ENCODE results near the gene SBNO2. TPM values are rescaled to one million over a fixed set of nuclear protein-coding genes. Genes with fewer than 3 reads are reported as not detected.

The SBNO2 gene
- polyA plus RNA-seq, 1 experiment, result 9.9 TPM

GRCh38 chr19:1084024-1084868 is 89.8 kb downstream of the SBNO2 start:
- CTCF ChIA-PET, result interaction anchor here (1.0 kb wide), 1 partner anchor 9 kb away, joined by 3 read pairs; no protein-coding TSS in a partner anchor
- POLR2A ChIA-PET, result interaction anchor here (1.1 to 3.2 kb wide), 3 partner anchors 9 to 20 kb away, joined by 3 to 10 read pairs (median 4); partner anchors contain the start of gene GPX4

GRCh38 chr19:1082928-1083816 is 90.9 kb downstream of the SBNO2 start:
- CTCF ChIA-PET, result interaction anchor here (0.6 to 1.0 kb wide), 2 partner anchors 8 to 19 kb away, joined by 3 to 4 read pairs; no protein-coding TSS in a partner anchor
- H3K4me3 ChIP-seq (ENCODE audit: low read depth, low read length), result no peak overlapping the region

More at GRCh38 chr19:1084024-1084868, 89.8 kb downstream of the SBNO2 start:
- Histone ChIP-seq H3K9me3 (ENCODE audit: control insufficient read depth, insufficient read depth, low read length) (peaks cover 25% of the 10 kb centered on the region; the same call in 1 of the 2 replicates), H3K4me3 (ENCODE audit: low read depth, low read length) (no peak overlapping the region), H3K27ac (ENCODE audit: low read depth, low read length) (no peak overlapping the region), H3K27me3 (ENCODE audit: control insufficient read depth, insufficient read depth, low read length) (no peaks in the 10 kb centered on the region)
- TF ChIP-seq CTCF (IDR thresholded peaks at IDR 0.05; ENCODE audit: low read depth, low read length), result no peak
- no peak for DNase-seq (ENCODE audit: low read depth, low spot score)

GRCh38 chr19:1082165-1082927 is 91.7 kb downstream of the SBNO2 start:
- ChIA-PET CTCF (no interaction called here), POLR2A (interaction anchor here (0.8 to 1.0 kb wide), 4 partner anchors 22 to 43 kb away, joined by 3 to 5 read pairs (median 4); partner anchors contain the start of gene ABCA7)
- Histone ChIP-seq H3K9me3 (ENCODE audit: control insufficient read depth, insufficient read depth, low read length) (peaks cover 25% of the 10 kb centered on the region; the same call in 1 of the 2 replicates), H3K4me3 (ENCODE audit: low read depth, low read length) (no peak overlapping the region), H3K27me3 (ENCODE audit: control insufficient read depth, insufficient read depth, low read length) (no peaks in the 10 kb centered on the region), H3K27ac (ENCODE audit: low read depth, low read length) (no peak overlapping the region)
- no peak for DNase-seq (ENCODE audit: low read depth, low spot score)
- TF ChIP-seq CTCF (IDR thresholded peaks at IDR 0.05; ENCODE audit: low read depth, low read length), result no peak

More at GRCh38 chr19:1082928-1083816, 90.9 kb downstream of the SBNO2 start:
- Histone ChIP-seq H3K27me3 (ENCODE audit: control insufficient read depth, insufficient read depth, low read length) (no peaks in the 10 kb centered on the region), H3K9me3 (ENCODE audit: control insufficient read depth, insufficient read depth, low read length) (peaks cover 25% of the 10 kb centered on the region; the same call in 1 of the 2 replicates), H3K27ac (ENCODE audit: low read depth, low read length) (no peak overlapping the region)
- POLR2A ChIA-PET, result interaction anchor here (0.8 to 1.0 kb wide), 4 partner anchors 21 to 44 kb away, joined by 3 to 5 read pairs (median 4); partner anchors contain the start of gene ABCA7
- no peak for TF ChIP-seq CTCF (IDR thresholded peaks at IDR 0.05; ENCODE audit: low read depth, low read length)
- DNase-seq (ENCODE audit: low read depth, low spot score), result no peak

GRCh38 chr19:1081301-1082164 is 92.5 kb downstream of the SBNO2 start:
- CTCF ChIA-PET, result no interaction called here
- Histone ChIP-seq H3K27me3 (ENCODE audit: control insufficient read depth, insufficient read depth, low read length) (no peaks in the 10 kb centered on the region), H3K4me3 (ENCODE audit: low read depth, low read length) (no peak overlapping the region), H3K9me3 (ENCODE audit: control insufficient read depth, insufficient read depth, low read length) (peaks cover 25% of the 10 kb centered on the region; the same call in 1 of the 2 replicates), H3K27ac (ENCODE audit: low read depth, low read length) (no peak overlapping the region)
- no peak for DNase-seq (ENCODE audit: low read depth, low spot score)
- no peak for TF ChIP-seq CTCF (IDR thresholded peaks at IDR 0.05; ENCODE audit: low read depth, low read length)
- POLR2A ChIA-PET, result interaction anchor here (0.9 to 1.3 kb wide), 4 partner anchors 21 to 188 kb away, joined by 3 to 5 read pairs (median 4); partner anchors contain the start of genes ABCA7 and CIRBP
